ENCODE measurements around the gene KCNQ2.

The KCNQ2 gene

GRCh38 chr20:63487116-63487764 is 14.8 kb upstream of the KCNQ2 start:
- H3K36me3 Mint-ChIP-seq (ENCODE audit: low read depth) = peaks cover 3% of the 10 kb centered on the region
- TF ChIP-seq, protein P1, sequence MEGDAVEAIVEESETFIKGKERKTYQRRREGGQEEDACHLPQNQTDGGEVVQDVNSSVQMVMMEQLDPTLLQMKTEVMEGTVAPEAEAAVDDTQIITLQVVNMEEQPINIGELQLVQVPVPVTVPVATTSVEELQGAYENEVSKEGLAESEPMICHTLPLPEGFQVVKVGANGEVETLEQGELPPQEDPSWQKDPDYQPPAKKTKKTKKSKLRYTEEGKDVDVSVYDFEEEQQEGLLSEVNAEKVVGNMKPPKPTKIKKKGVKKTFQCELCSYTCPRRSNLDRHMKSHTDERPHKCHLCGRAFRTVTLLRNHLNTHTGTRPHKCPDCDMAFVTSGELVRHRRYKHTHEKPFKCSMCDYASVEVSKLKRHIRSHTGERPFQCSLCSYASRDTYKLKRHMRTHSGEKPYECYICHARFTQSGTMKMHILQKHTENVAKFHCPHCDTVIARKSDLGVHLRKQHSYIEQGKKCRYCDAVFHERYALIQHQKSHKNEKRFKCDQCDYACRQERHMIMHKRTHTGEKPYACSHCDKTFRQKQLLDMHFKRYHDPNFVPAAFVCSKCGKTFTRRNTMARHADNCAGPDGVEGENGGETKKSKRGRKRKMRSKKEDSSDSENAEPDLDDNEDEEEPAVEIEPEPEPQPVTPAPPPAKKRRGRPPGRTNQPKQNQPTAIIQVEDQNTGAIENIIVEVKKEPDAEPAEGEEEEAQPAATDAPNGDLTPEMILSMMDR (IDR thresholded peaks at IDR 0.05; ENCODE audit: unreplicated experiment in 3 of 3) = no peak
- no peak overlapping the region for H3K27ac Mint-ChIP-seq
- peaks cover 4% of the 10 kb centered on the region for H3K9me3 Mint-ChIP-seq
- H3K4me3 Mint-ChIP-seq = peak overlapping the region in 2 of 3 experiments; percentile 34 to 53
- peaks cover 58% of the 10 kb centered on the region for H3K27me3 Mint-ChIP-seq (ENCODE audit: low read depth)
- peaks cover 5% of the 10 kb centered on the region for H3K4me1 Mint-ChIP-seq

- Mint-ChIP-seq H3K9me3 (peaks cover 4% of the 10 kb centered on the region), H3K36me3 (ENCODE audit: low read depth) (peaks cover under 1% of the 10 kb centered on the region), H3K27me3 (ENCODE audit: low read depth) (peaks cover 55% of the 10 kb centered on the region), H3K4me3 (peak overlapping the region in 1 of 3 experiments; percentile 5), H3K4me1 (peaks cover 5% of the 10 kb centered on the region), H3K27ac (no peak overlapping the region)
- TF ChIP-seq, protein P1 (IDR thresholded peaks at IDR 0.05; ENCODE audit: unreplicated experiment in 3 of 3) = no peak
Measured at GRCh38 chr20:63486300-63486855, 13.9 kb upstream of the KCNQ2 start.

DNA sequence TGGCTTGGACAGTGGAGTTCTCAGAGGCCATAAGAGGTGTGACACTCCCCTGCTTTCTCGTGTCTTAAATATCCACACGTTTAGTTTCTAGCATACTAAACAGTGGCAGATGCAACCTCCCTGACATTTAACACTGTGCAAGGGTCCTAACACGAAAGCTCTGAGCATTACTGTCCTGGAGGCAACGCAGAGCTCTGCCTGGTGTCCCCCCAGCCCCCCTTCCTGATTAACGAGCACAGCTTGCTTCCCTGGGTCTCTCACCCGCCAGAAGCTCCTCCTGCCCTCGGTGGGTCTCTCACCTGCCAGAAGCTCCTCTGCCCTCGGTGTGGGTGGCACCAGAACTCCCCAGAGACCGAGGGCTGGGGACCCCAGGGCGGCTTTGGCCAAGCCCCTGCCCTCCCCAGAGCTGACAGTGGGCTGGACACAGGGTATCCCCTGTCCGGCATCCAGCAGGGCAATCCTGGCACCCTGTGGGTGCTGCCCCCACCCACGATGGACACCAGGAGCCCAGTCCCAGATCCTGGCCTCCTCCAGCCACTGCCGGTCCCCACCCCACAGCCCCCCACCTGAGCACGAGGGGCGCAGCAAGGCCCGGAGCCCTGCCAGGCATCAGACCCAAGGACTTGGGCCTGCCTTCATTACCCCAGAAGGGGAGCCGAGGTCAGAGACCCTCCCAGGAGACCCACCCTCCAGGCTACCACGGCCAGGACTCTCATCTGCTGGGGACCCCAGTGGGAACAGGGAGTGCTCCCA is 12.4 kb upstream of the KCNQ2 start:
- peaks cover 4% of the 10 kb centered on the region for H3K9me3 Mint-ChIP-seq
- H3K4me1 Mint-ChIP-seq = peaks cover 5% of the 10 kb centered on the region
- H3K36me3 Mint-ChIP-seq (ENCODE audit: low read depth) = no peaks in the 10 kb centered on the region
- no peak overlapping the region for H3K4me3 Mint-ChIP-seq
- H3K27ac Mint-ChIP-seq = no peak overlapping the region
- peaks cover 47% of the 10 kb centered on the region for H3K27me3 Mint-ChIP-seq (ENCODE audit: low read depth)
- TF ChIP-seq, protein P1 (IDR thresholded peaks at IDR 0.05; ENCODE audit: unreplicated experiment in 3 of 3) = no peak

DNA sequence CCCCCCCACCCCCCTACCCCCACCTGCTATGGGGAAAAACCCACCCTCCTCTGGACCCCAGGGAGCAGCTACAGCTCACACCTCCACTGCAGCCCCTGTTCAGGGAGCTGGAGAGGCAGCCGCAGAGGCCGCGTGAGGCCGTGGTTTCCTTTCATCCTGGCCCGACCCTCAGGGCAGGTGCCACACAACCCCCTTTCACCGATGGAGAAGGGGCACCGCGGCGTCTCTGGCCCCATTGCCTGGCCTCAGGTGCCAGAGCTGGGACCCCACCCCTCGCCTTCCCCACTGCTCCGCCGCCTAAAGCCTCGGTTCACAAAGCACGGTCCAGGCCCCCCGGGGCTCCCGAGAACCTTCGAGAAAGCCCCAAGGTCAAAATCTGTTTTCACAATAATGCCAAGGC is 11.8 kb upstream of the KCNQ2 start:
- Mint-ChIP-seq H3K4me3 (no peak overlapping the region), H3K27me3 (ENCODE audit: low read depth) (peaks cover 46% of the 10 kb centered on the region), H3K36me3 (ENCODE audit: low read depth) (no peaks in the 10 kb centered on the region), H3K9me3 (peaks cover 4% of the 10 kb centered on the region), H3K27ac (no peak overlapping the region), H3K4me1 (peaks cover 5% of the 10 kb centered on the region)
- TF ChIP-seq, protein P1 (IDR thresholded peaks at IDR 0.05; ENCODE audit: unreplicated experiment in 3 of 3) = no peak

DNA sequence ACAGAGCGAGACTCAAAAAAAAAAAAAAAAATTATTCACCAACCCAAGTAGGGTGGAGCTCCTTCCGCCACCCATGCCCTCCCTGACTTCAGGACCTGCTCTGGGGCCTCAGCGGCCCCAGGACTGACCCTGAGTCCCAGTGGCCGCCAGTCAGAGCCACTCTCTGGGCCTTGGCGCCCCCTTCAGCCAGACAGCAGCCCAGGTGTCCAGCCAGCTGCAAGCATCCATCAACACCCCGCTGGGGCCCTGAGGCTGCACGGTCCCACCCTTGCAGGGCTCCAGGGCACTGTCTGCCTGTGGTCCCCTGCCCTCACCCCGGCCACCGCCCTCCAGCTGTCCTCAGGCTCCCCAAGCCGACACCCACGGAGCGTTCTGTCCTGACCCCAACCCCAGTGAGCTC is 11.4 kb upstream of the KCNQ2 start:
- peaks cover 44% of the 10 kb centered on the region for H3K27me3 Mint-ChIP-seq (ENCODE audit: low read depth)
- H3K4me1 Mint-ChIP-seq = peaks cover 5% of the 10 kb centered on the region
- no peak overlapping the region for H3K27ac Mint-ChIP-seq
- TF ChIP-seq, protein P1 (IDR thresholded peaks at IDR 0.05; ENCODE audit: unreplicated experiment in 3 of 3) = no peak
- no peak overlapping the region for H3K4me3 Mint-ChIP-seq
- H3K36me3 Mint-ChIP-seq (ENCODE audit: low read depth) = no peaks in the 10 kb centered on the region
- peaks cover 4% of the 10 kb centered on the region for H3K9me3 Mint-ChIP-seq

Measured in nephron (organoid).